IMR-90 (cell line): ENCODE results near the gene CATSPERZ. TPM values are rescaled to one million over a fixed set of nuclear protein-coding genes. Genes with fewer than 3 reads are reported as not detected.

Experiments used
- ATAC-seq: fragments of 200-7000 bp; cut with Tn5 transposase; 2 replicates; pipeline ENCODE4 v1.9.1; 2020; ENCODE audit warnings: low read depth, mild to moderate bottlenecking, moderate library complexity
- BruUV-seq: library from RNA; stranded (reverse); fragments of 400-500 nt; replicated peaks from 2 replicates; lab custom pipeline; 2021; lab: Mats Ljungman, UMichigan
- CTCF ChIA-PET: fragments of 300-600 bp; formaldehyde crosslinking; extraction: SDS; loops from one replicate; lab custom pipeline; 2021; ENCODE audit warnings: antibody characterized with exemption; lab: Yijun Ruan, JAX
- POLR2A ChIA-PET: fragments of 300-600 bp; sonication (Branson Sonifier 250); formaldehyde crosslinking; loops from one replicate; lab custom pipeline; 2022; ENCODE audit warnings: antibody characterized with exemption; ENCODE audit not compliant: unreplicated experiment; lab: Charles Lee
- DNase-seq: peaks from one replicate; pipeline ENCODE4 v3.0.0; 2013
- H2AFZ ChIP-seq: replicated peaks from 2 replicates; pipeline ENCODE3; 2013; ENCODE audit warnings: low read length, mild to moderate bottlenecking; ENCODE audit not compliant: poor library complexity
- H2AK5ac ChIP-seq: 2 replicates; pipeline ENCODE4 v1.6.1; 2013; ENCODE audit warnings: low read depth, low read length, inconsistent platforms
- H2AK9ac ChIP-seq: replicated peaks from 2 replicates; pipeline ENCODE3; 2013; ENCODE audit warnings: mild to moderate bottlenecking, low read depth, low read length, moderate library complexity; ENCODE audit not compliant: poor library complexity
- H2BK120ac ChIP-seq: 2 replicates; pipeline ENCODE4 v1.6.1; 2013; ENCODE audit warnings: low read depth, low read length, inconsistent platforms
- H2BK15ac ChIP-seq: 3 replicates; pipeline ENCODE4 v1.6.1; 2013; ENCODE audit warnings: low read depth, low read length, inconsistent platforms
- H2BK20ac ChIP-seq: 2 replicates; pipeline ENCODE4 v1.6.1; 2013; ENCODE audit warnings: low read depth, mild to moderate bottlenecking, inconsistent platforms, low read length, moderate library complexity
- H2BK5ac ChIP-seq: 2 replicates; pipeline ENCODE4 v1.6.1; 2013; ENCODE audit warnings: mild to moderate bottlenecking, low read depth, low read length, inconsistent platforms; ENCODE audit not compliant: poor library complexity, severe bottlenecking
- H3K14ac ChIP-seq: replicated peaks from 2 replicates; pipeline ENCODE4 v1.6.1; 2013; ENCODE audit warnings: low read depth, low read length, inconsistent platforms
- H3K18ac ChIP-seq: 2 replicates; pipeline ENCODE4 v1.6.1; 2013; ENCODE audit warnings: low read depth, low read length, control low read depth
- H3K23ac ChIP-seq: 2 replicates; pipeline ENCODE4 v1.6.1; 2013; ENCODE audit warnings: low read depth, low read length, inconsistent platforms
- H3K27ac ChIP-seq: 2 replicates; pipeline ENCODE4 v1.5.1; 2013; ENCODE audit warnings: mild to moderate bottlenecking, control low read depth, low read length; ENCODE audit not compliant: insufficient read depth
- H3K27me3 ChIP-seq: 2 replicates; pipeline ENCODE4 v1.6.1; 2013; ENCODE audit warnings: low read length; ENCODE audit not compliant: control insufficient read depth, insufficient read depth
- H3K36me3 ChIP-seq: 2 replicates; pipeline ENCODE4 v1.6.1; 2013; ENCODE audit warnings: low read length, mixed read lengths; ENCODE audit not compliant: control insufficient read depth, insufficient read depth
- H3K4ac ChIP-seq: 2 replicates; pipeline ENCODE4 v1.6.1; 2013; ENCODE audit warnings: low read depth, low read length, inconsistent platforms
- H3K4me1 ChIP-seq: 2 replicates; pipeline ENCODE4 v1.6.1; 2013; ENCODE audit warnings: low read length, mixed read lengths; ENCODE audit not compliant: control insufficient read depth, insufficient read depth
- H3K4me2 ChIP-seq: 2 replicates; pipeline ENCODE4 v1.6.1; 2013; ENCODE audit warnings: low read depth, mild to moderate bottlenecking, control low read depth, low read length, moderate library complexity
- H3K4me3 ChIP-seq: 2 replicates; pipeline ENCODE4 v1.5.1; 2013; ENCODE audit warnings: low read depth, mild to moderate bottlenecking, control low read depth, low read length, moderate library complexity; ENCODE audit not compliant: insufficient read depth
- H3K56ac ChIP-seq: 2 replicates; pipeline ENCODE4 v1.6.1; 2013; ENCODE audit warnings: low read length, inconsistent platforms; ENCODE audit not compliant: insufficient read depth; ENCODE audit errors: extremely low read depth
- H3K79me1 ChIP-seq, 2 experiments: 2 replicates each; pipeline ENCODE4 v1.6.1; 2013; ENCODE audit warnings: low read length in 2 of 2, inconsistent platforms in 1 of 2, low read depth in 1 of 2
- H3K9ac ChIP-seq: 2 replicates; pipeline ENCODE4 v1.6.1; 2013; ENCODE audit warnings: low read depth, low read length, control low read depth
- H3K9me1 ChIP-seq: 2 replicates; pipeline ENCODE4 v1.6.1; 2013; ENCODE audit warnings: low read length, inconsistent platforms; ENCODE audit not compliant: insufficient read depth
- H3K9me3 ChIP-seq: 2 replicates; pipeline ENCODE4 v1.6.1; 2013; ENCODE audit warnings: low read length; ENCODE audit not compliant: control insufficient read depth, insufficient read depth
- H4K20me1 ChIP-seq: 2 replicates; pipeline ENCODE4 v1.6.1; 2013; ENCODE audit warnings: low read length, inconsistent platforms; ENCODE audit not compliant: insufficient read depth
- H4K5ac ChIP-seq: 2 replicates; pipeline ENCODE4 v1.6.1; 2013; ENCODE audit warnings: mild to moderate bottlenecking, low read depth, low read length, control low read depth
- H4K8ac ChIP-seq, 2 experiments: 2 replicates each; pipeline ENCODE4 v1.6.1; 2013; ENCODE audit warnings: low read depth in 2 of 2, low read length in 2 of 2, control low read depth in 1 of 2, inconsistent platforms in 1 of 2
- H4K91ac ChIP-seq: 2 replicates; pipeline ENCODE4 v1.6.1; 2013; ENCODE audit warnings: low read depth, low read length, inconsistent platforms; ENCODE audit not compliant: insufficient read depth
- CHD1 ChIP-seq: IDR thresholded peaks from 2 replicates; pipeline ENCODE4 v1.6.1; 2012; ENCODE audit warnings: low read depth, low read length, improper control_type of control experiment
- CTCF ChIP-seq: conservative IDR thresholded peaks from 2 replicates; pipeline ENCODE4 v1.5.1; 2012; ENCODE audit warnings: mild to moderate bottlenecking, low read depth, low read length, improper control_type of control experiment
- MAFK ChIP-seq: IDR thresholded peaks from 2 replicates; pipeline ENCODE4 v1.6.1; 2012; ENCODE audit warnings: low read depth, low read length, improper control_type of control experiment
- MAZ ChIP-seq: IDR thresholded peaks from 2 replicates; pipeline ENCODE4 v1.6.1; 2012; ENCODE audit warnings: low read depth, mild to moderate bottlenecking, low read length, improper control_type of control experiment, moderate library complexity, borderline replicate concordance
- MXI1 ChIP-seq: IDR thresholded peaks from 2 replicates; pipeline ENCODE4 v1.6.1; 2012; ENCODE audit warnings: low read depth, mild to moderate bottlenecking, low read length, moderate library complexity, borderline replicate concordance
- NFE2L2 ChIP-seq: fragments of 150-350 bp; IDR thresholded peaks from 2 replicates; pipeline ENCODE4 v1.6.1; 2016; ENCODE audit warnings: low read depth, mild to moderate bottlenecking, low read length
- RCOR1 ChIP-seq: IDR thresholded peaks from 2 replicates; pipeline ENCODE4 v1.6.1; 2012; ENCODE audit warnings: mild to moderate bottlenecking, low read length, improper control_type of control experiment; ENCODE audit not compliant: insufficient replicate concordance
- SMC3 ChIP-seq: fragments of 150-350 bp; IDR thresholded peaks from 2 replicates; pipeline ENCODE4 v1.6.1; 2016; ENCODE audit warnings: low read depth, mild to moderate bottlenecking, antibody characterized with exemption, low read length, moderate library complexity
- WGBS, 2 experiments: methylation state at CpG; one replicate each; pipeline versions ENCODE4 v1.1.5 to v1.1.7; 2013; ENCODE audit warnings: missing lambda C conversion rate in 2 of 2; ENCODE audit not compliant: insufficient read length in 1 of 2; ENCODE audit errors: extremely low coverage in 2 of 2; 5-methylcytosine and 5-hydroxymethylcytosine counted together
- dilution Hi-C: fragments of 300-500 bp; cut with HindIII; formaldehyde crosslinking; loops from one replicate; pipeline ENCODE4 v1.14.3; 2018; ENCODE audit warnings: low sequenced_read_pairs; ENCODE audit not compliant: unreplicated experiment
- in situ Hi-C: fragments of 300-500 bp; cut with MboI; formaldehyde crosslinking; loops from 3 replicates; pipeline ENCODE4 v1.14.3; 2019; ENCODE audit warnings: low sequenced_read_pairs, inconsistent platforms, mixed read lengths
- intact Hi-C: fragments of 100-400 bp; cut with micrococcal nuclease; formaldehyde crosslinking; loops from 2 replicates; pipeline ENCODE4 v1.10.0; 2022
- polyA plus RNA-seq, 3 experiments: library from polyadenylated mRNA; depleted of rRNA; stranded (reverse); fragments of >200 nt; gene quantifications; 2 replicates each; pipeline ENCODE4 v1.2.3, GENCODE V29; 2012; ENCODE audit warnings: low replicate concordance in 1 of 3
- total RNA-seq: library from RNA; depleted of rRNA; stranded (reverse); fragments of >200 nt; gene quantifications from 2 replicates; pipeline ENCODE4 v1.2.3, GENCODE V29; 2012

CATSPERZ gene
- total and polyA plus RNA-seq, 2 of the 4 experiments (the other 2 are of a cell fraction): not detected

GRCh38 chr11:64312947-64313346 is 12.8 kb downstream of the CATSPERZ start:
- no peaks in the 10 kb centered on the region for H3K9me3 ChIP-seq
- H2BK120ac ChIP-seq: no peak overlapping the region
- H2AK5ac ChIP-seq: no peak overlapping the region
- H3K9ac ChIP-seq: no peak overlapping the region
- no peak overlapping the region for H3K4me3 ChIP-seq
- peaks cover 12% of the 10 kb centered on the region; the same call in 1 of the 2 replicates for H3K36me3 ChIP-seq
- ChIA-PET CTCF (no interaction called here), POLR2A (no interaction called here)
- no peak overlapping the region for H4K8ac ChIP-seq
- H2AFZ ChIP-seq: no peak overlapping the region
- in situ Hi-C loops: no loop called here
- TF ChIP-seq SMC3: no peak
- no peak for TF ChIP-seq MAZ
- TF ChIP-seq NFE2L2: no peak
- TF ChIP-seq MAFK: no peak
- TF ChIP-seq CHD1: no peak
- no peak for TF ChIP-seq RCOR1
- TF ChIP-seq MXI1: no peak
- no peak for TF ChIP-seq CTCF
- H2AK9ac ChIP-seq: no peak overlapping the region
- H3K14ac ChIP-seq: no peak overlapping the region
- DNase-seq (no peak), ATAC-seq (no peak)
- H2BK5ac ChIP-seq: no peak overlapping the region
- H4K91ac ChIP-seq: no peak overlapping the region
- no peak overlapping the region for H4K5ac ChIP-seq
- dilution Hi-C loops: no loop called here
- no peak overlapping the region for H3K18ac ChIP-seq
- no peak overlapping the region for H2BK20ac ChIP-seq
- no peaks in the 10 kb centered on the region for H3K27me3 ChIP-seq
- no peak overlapping the region for H3K56ac ChIP-seq
- H3K9me1 ChIP-seq: no peaks in the 10 kb centered on the region
- H3K79me1 ChIP-seq: peaks cover 5 to 27% of the 10 kb centered on the region in 2 experiments
- H4K20me1 ChIP-seq: no peaks in the 10 kb centered on the region
- intact Hi-C loops: no loop called here
- BruUV-seq: no TSS peak
- WGBS, 2 experiments: 91% methylated on average over 9 of the region's 10 CpGs; no CpG with 5 or more reads in 1 of the 2 experiments
- no peaks in the 10 kb centered on the region for H3K4me1 ChIP-seq
- no peak overlapping the region for H3K27ac ChIP-seq
- H3K4me2 ChIP-seq: no peak overlapping the region
- H3K4ac ChIP-seq: no peak overlapping the region
- H3K23ac ChIP-seq: no peak overlapping the region
- H2BK15ac ChIP-seq: no peak overlapping the region
